ENCODE data around the gene DNMBP.

The DNMBP gene

GRCh38 chr10:99975942-99976809 is 33.6 kb downstream of the DNMBP start:
- Histone ChIP-seq H2AFZ (ENCODE audit: low read depth, low read length) (no peak overlapping the region), H3K4ac (ENCODE audit: low read depth in 1 of 2, low read length in 2 of 2) (peak overlapping the region in 1 of 2 experiments; percentile 79), H3K4me1 (ENCODE audit: control insufficient read depth, insufficient read depth, low read depth, low read length) (peaks cover 11% of the 10 kb centered on the region), H3K79me1 (replicated peaks; ENCODE audit: low read length, poor library complexity, severe bottlenecking) (peaks cover 2% of the 10 kb centered on the region), H3K14ac (ENCODE audit: low read length in 2 of 2) (peak overlapping the region in 1 of 2 experiments; percentile 55), H4K8ac (ENCODE audit: low read length) (no peak overlapping the region), H3K36me3 (ENCODE audit: control insufficient read depth in 1 of 2, insufficient read depth in 2 of 2, low read depth in 1 of 2, low read length in 2 of 2) (peaks cover 0 to 10% of the 10 kb centered on the region in 2 experiments), H3K27me3 (ENCODE audit: control insufficient read depth in 1 of 2, insufficient read depth in 1 of 2, low read length in 2 of 2) (no peaks in the 10 kb centered on the region), H2BK12ac (ENCODE audit: low read length in 2 of 2) (peak overlapping the region; percentile 63 to 77), H3K27ac (ENCODE audit: low read length, poor library complexity, severe bottlenecking) (peak overlapping the region; percentile 69), H3K9ac (ENCODE audit: low read length) (peak overlapping the region; percentile 89), H4K91ac (ENCODE audit: low read length) (peak overlapping the region; percentile 39), H3K23ac (ENCODE audit: low read length in 2 of 2) (no peak overlapping the region), H3K9me3 (ENCODE audit: control insufficient read depth, low read length) (no peaks in the 10 kb centered on the region), H3K4me2 (ENCODE audit: low read length, poor library complexity, severe bottlenecking) (no peak overlapping the region), H2BK5ac (ENCODE audit: low read depth, low read length, poor library complexity, severe bottlenecking) (peak overlapping the region; percentile 22), H3K4me3 (ENCODE audit: insufficient read depth in 1 of 2, low read depth in 1 of 2, low read length in 2 of 2) (peak overlapping the region in 1 of 2 experiments; percentile 62), H2BK15ac (ENCODE audit: low read depth, poor library complexity, severe bottlenecking) (no peak overlapping the region), H2AK5ac (ENCODE audit: low read length, severe bottlenecking) (peak overlapping the region; percentile 28), H3K18ac (ENCODE audit: low read depth in 1 of 2, low read length in 2 of 2) (peak overlapping the region; percentile 57 to 89), H2BK120ac (ENCODE audit: low read depth, low read length) (peak overlapping the region; percentile 5)
- 28% methylated on average over 4 of the region's 7 CpGs for WGBS
- peak; percentile 90 for DNase-seq

- 98% methylated on average over 7 of the region's 8 CpGs for WGBS
These were observed 34.5 kb downstream of the DNMBP start for GRCh38 chr10:99975106-99975829.

GRCh38 chr10:99973190-99973589 is 36.6 kb downstream of the DNMBP start:
- H2BK15ac ChIP-seq (ENCODE audit: low read depth, poor library complexity, severe bottlenecking): no peak overlapping the region
- H3K4me3 ChIP-seq (ENCODE audit: insufficient read depth in 1 of 2, low read depth in 1 of 2, low read length in 2 of 2): no peak overlapping the region
- no peak overlapping the region for H2BK5ac ChIP-seq (ENCODE audit: low read depth, low read length, poor library complexity, severe bottlenecking)
- no peak for DNase-seq
- no peak overlapping the region for H2AK5ac ChIP-seq (ENCODE audit: low read length, severe bottlenecking)
- H2BK120ac ChIP-seq (ENCODE audit: low read depth, low read length): no peak overlapping the region
- H2AFZ ChIP-seq (ENCODE audit: low read depth, low read length): no peak overlapping the region
- 100% methylated on average over 2 of the region's 2 CpGs for WGBS
- no peak overlapping the region for H3K27ac ChIP-seq (ENCODE audit: low read length, poor library complexity, severe bottlenecking)
- H2BK12ac ChIP-seq (ENCODE audit: low read length in 2 of 2): peak overlapping the region; percentile 63 to 89
- no peaks in the 10 kb centered on the region for H3K27me3 ChIP-seq (ENCODE audit: control insufficient read depth in 1 of 2, insufficient read depth in 1 of 2, low read length in 2 of 2)
- peak overlapping the region in 1 of 2 experiments; percentile 73 for H3K18ac ChIP-seq (ENCODE audit: low read depth in 1 of 2, low read length in 2 of 2)
- H3K9ac ChIP-seq (ENCODE audit: low read length): peak overlapping the region; percentile 54
- peak overlapping the region in 1 of 2 experiments; percentile 73 for H3K4ac ChIP-seq (ENCODE audit: low read depth in 1 of 2, low read length in 2 of 2)
- no peak overlapping the region for H4K8ac ChIP-seq (ENCODE audit: low read length)
- H4K91ac ChIP-seq (ENCODE audit: low read length): no peak overlapping the region
- H3K36me3 ChIP-seq (ENCODE audit: control insufficient read depth in 1 of 2, insufficient read depth in 2 of 2, low read depth in 1 of 2, low read length in 2 of 2): peaks cover 4 to 37% of the 10 kb centered on the region in 2 experiments
- H3K9me3 ChIP-seq (ENCODE audit: control insufficient read depth, low read length): no peaks in the 10 kb centered on the region
- peaks cover 21% of the 10 kb centered on the region for H3K79me1 ChIP-seq (replicated peaks; ENCODE audit: low read length, poor library complexity, severe bottlenecking)
- H3K4me1 ChIP-seq (ENCODE audit: control insufficient read depth, insufficient read depth, low read depth, low read length): peaks cover 6% of the 10 kb centered on the region
- no peak overlapping the region for H3K14ac ChIP-seq (ENCODE audit: low read length in 2 of 2)
- H3K4me2 ChIP-seq (ENCODE audit: low read length, poor library complexity, severe bottlenecking): no peak overlapping the region
- H3K23ac ChIP-seq (ENCODE audit: low read length in 2 of 2): no peak overlapping the region

More at GRCh38 chr10:99975106-99975829, 34.5 kb downstream of the DNMBP start:
- H3K4ac ChIP-seq (ENCODE audit: low read depth in 1 of 2, low read length in 2 of 2): no peak overlapping the region
- no peak for DNase-seq
- peaks cover 4% of the 10 kb centered on the region for H3K79me1 ChIP-seq (replicated peaks; ENCODE audit: low read length, poor library complexity, severe bottlenecking)
- no peak overlapping the region for H2BK12ac ChIP-seq (ENCODE audit: low read length in 2 of 2)
- no peak overlapping the region for H3K4me3 ChIP-seq (ENCODE audit: insufficient read depth in 1 of 2, low read depth in 1 of 2, low read length in 2 of 2)
- H3K18ac ChIP-seq (ENCODE audit: low read depth in 1 of 2, low read length in 2 of 2): no peak overlapping the region
- H2AK5ac ChIP-seq (ENCODE audit: low read length, severe bottlenecking): no peak overlapping the region
- H3K27ac ChIP-seq (ENCODE audit: low read length, poor library complexity, severe bottlenecking): no peak overlapping the region
- no peak overlapping the region for H2BK15ac ChIP-seq (ENCODE audit: low read depth, poor library complexity, severe bottlenecking)
- H2BK5ac ChIP-seq (ENCODE audit: low read depth, low read length, poor library complexity, severe bottlenecking): no peak overlapping the region
- H2BK120ac ChIP-seq (ENCODE audit: low read depth, low read length): peak overlapping the region; percentile 42
- H4K8ac ChIP-seq (ENCODE audit: low read length): no peak overlapping the region
- H3K9me3 ChIP-seq (ENCODE audit: control insufficient read depth, low read length): no peaks in the 10 kb centered on the region
- H4K91ac ChIP-seq (ENCODE audit: low read length): no peak overlapping the region
- H3K23ac ChIP-seq (ENCODE audit: low read length in 2 of 2): no peak overlapping the region
- H3K4me1 ChIP-seq (ENCODE audit: control insufficient read depth, insufficient read depth, low read depth, low read length): peaks cover 11% of the 10 kb centered on the region
- no peak overlapping the region for H3K4me2 ChIP-seq (ENCODE audit: low read length, poor library complexity, severe bottlenecking)
- peak overlapping the region; percentile 89 for H3K9ac ChIP-seq (ENCODE audit: low read length)
- no peak overlapping the region for H2AFZ ChIP-seq (ENCODE audit: low read depth, low read length)
- H3K27me3 ChIP-seq (ENCODE audit: control insufficient read depth in 1 of 2, insufficient read depth in 1 of 2, low read length in 2 of 2): no peaks in the 10 kb centered on the region
- peaks cover 0 to 16% of the 10 kb centered on the region in 2 experiments for H3K36me3 ChIP-seq (ENCODE audit: control insufficient read depth in 1 of 2, insufficient read depth in 2 of 2, low read depth in 1 of 2, low read length in 2 of 2)
- no peak overlapping the region for H3K14ac ChIP-seq (ENCODE audit: low read length in 2 of 2)

GRCh38 chr10:99967961-99968360 is 41.8 kb downstream of the DNMBP start:
- no peak overlapping the region for H2AK5ac ChIP-seq (ENCODE audit: low read length, severe bottlenecking)
- H2BK15ac ChIP-seq (ENCODE audit: low read depth, poor library complexity, severe bottlenecking): no peak overlapping the region
- H3K36me3 ChIP-seq (ENCODE audit: control insufficient read depth in 1 of 2, insufficient read depth in 2 of 2, low read depth in 1 of 2, low read length in 2 of 2): peaks cover 4 to 62% of the 10 kb centered on the region in 2 experiments
- H3K4me3 ChIP-seq (ENCODE audit: insufficient read depth in 1 of 2, low read depth in 1 of 2, low read length in 2 of 2): no peak overlapping the region
- H4K8ac ChIP-seq (ENCODE audit: low read length): no peak overlapping the region
- no peak overlapping the region for H3K23ac ChIP-seq (ENCODE audit: low read length in 2 of 2)
- WGBS: 85% methylated on average over 7 of the region's 7 CpGs
- DNase-seq: no peak
- H3K14ac ChIP-seq (ENCODE audit: low read length in 2 of 2): no peak overlapping the region
- H3K27me3 ChIP-seq (ENCODE audit: control insufficient read depth in 1 of 2, insufficient read depth in 1 of 2, low read length in 2 of 2): no peaks in the 10 kb centered on the region
- H3K79me1 ChIP-seq (replicated peaks; ENCODE audit: low read length, poor library complexity, severe bottlenecking): peaks cover 22% of the 10 kb centered on the region
- H3K4me2 ChIP-seq (ENCODE audit: low read length, poor library complexity, severe bottlenecking): no peak overlapping the region
- no peaks in the 10 kb centered on the region for H3K9me3 ChIP-seq (ENCODE audit: control insufficient read depth, low read length)
- no peak overlapping the region for H3K18ac ChIP-seq (ENCODE audit: low read depth in 1 of 2, low read length in 2 of 2)
- peaks cover 7% of the 10 kb centered on the region for H3K4me1 ChIP-seq (ENCODE audit: control insufficient read depth, insufficient read depth, low read depth, low read length)
- no peak overlapping the region for H2BK120ac ChIP-seq (ENCODE audit: low read depth, low read length)
- H4K91ac ChIP-seq (ENCODE audit: low read length): no peak overlapping the region
- H2BK5ac ChIP-seq (ENCODE audit: low read depth, low read length, poor library complexity, severe bottlenecking): no peak overlapping the region
- H2BK12ac ChIP-seq (ENCODE audit: low read length in 2 of 2): no peak overlapping the region
- H3K27ac ChIP-seq (ENCODE audit: low read length, poor library complexity, severe bottlenecking): no peak overlapping the region
- no peak overlapping the region for H3K4ac ChIP-seq (ENCODE audit: low read depth in 1 of 2, low read length in 2 of 2)
- no peak overlapping the region for H3K9ac ChIP-seq (ENCODE audit: low read length)
- no peak overlapping the region for H2AFZ ChIP-seq (ENCODE audit: low read depth, low read length)

All from mesenchymal stem cell (in vitro differentiated cells and primary cell).